ES-I3 (cell line): ENCODE results near the gene LTBR.
"Not testable (repeated sequence)": the region's sequence is repeated elsewhere in the genome, so short reads cannot be mapped to it uniquely, and the experiment has no call there.

Experiments
- H3K36me3 ChIP-seq: 2 replicates; pipeline ENCODE4 v1.6.1; 2013; ENCODE audit warnings: mild to moderate bottlenecking, low read length, control low read depth, moderate library complexity; ENCODE audit not compliant: insufficient read depth
- H3K4me1 ChIP-seq: 2 replicates; pipeline ENCODE4 v1.6.1; 2013; ENCODE audit warnings: mild to moderate bottlenecking, control low read depth, low read length; ENCODE audit not compliant: insufficient read depth
- H3K9ac ChIP-seq: 2 replicates; pipeline ENCODE4 v1.6.1; 2013; ENCODE audit warnings: low read depth, mild to moderate bottlenecking, low read length, moderate library complexity
- H3K9me3 ChIP-seq: 2 replicates; pipeline ENCODE4 v1.6.1; 2013; ENCODE audit warnings: mild to moderate bottlenecking, low read length, moderate library complexity; ENCODE audit not compliant: control insufficient read depth, insufficient read depth

LTBR gene

DNA sequence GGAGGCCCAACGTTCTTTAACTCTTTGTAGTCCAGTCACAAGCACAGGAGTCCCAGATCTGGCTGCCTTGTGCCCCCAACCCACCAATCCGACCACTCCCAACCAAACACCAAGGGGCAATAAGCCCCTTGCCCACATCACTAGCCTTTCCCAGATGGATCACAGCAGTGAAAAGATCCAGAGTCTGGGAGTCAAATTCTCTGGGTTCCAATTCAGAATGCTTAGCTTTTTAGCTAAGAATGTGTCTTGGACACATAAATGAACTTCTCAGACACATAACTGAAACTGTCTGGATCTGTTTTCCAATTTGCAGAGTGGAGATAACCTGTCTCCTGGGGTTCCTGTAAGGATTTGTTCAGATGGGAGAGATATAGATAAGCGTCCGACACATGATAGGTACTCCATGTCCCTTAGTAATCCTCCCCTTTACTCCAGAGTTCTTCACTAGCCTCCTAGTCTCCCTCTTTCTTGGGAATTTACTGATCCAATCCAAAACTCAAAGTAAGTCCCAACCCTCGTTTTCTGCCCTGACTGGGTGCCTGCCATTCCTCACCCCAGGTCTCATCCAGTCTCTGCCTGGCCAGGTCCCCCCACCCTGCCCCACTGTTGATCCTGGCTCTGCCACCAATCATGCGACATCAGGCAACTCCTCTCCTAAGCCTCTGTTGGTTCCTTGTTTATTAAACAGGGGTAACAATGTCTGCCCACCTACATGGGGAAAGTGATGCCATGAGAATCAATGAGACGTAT is 41.6 kb upstream of the LTBR start:
- Histone ChIP-seq H3K36me3 (no peaks in the 10 kb centered on the region), H3K9me3 (no peaks in the 10 kb centered on the region), H3K4me1 (peaks cover 40% of the 10 kb centered on the region), H3K9ac (peak overlapping the region; percentile 81)

- Histone ChIP-seq H3K36me3 (peaks cover under 1% of the 10 kb centered on the region; the same call in 1 of the 2 replicates), H3K9me3 (no peaks in the 10 kb centered on the region), H3K4me1 (peaks cover 28% of the 10 kb centered on the region), H3K9ac (no peak overlapping the region)
Measured at GRCh38 chr12:6343518-6343917, 40.4 kb upstream of the LTBR start.

GRCh38 chr12:6344101-6344660 is 39.8 kb upstream of the LTBR start:
- not testable (repeated sequence) for H3K9ac ChIP-seq, H3K9me3 ChIP-seq, H3K36me3 ChIP-seq
- peaks cover 21% of the 10 kb centered on the region for H3K4me1 ChIP-seq

GRCh38 chr12:6345319-6346091 is 38.5 kb upstream of the LTBR start:
- Histone ChIP-seq H3K4me1 (peaks cover 18% of the 10 kb centered on the region), H3K36me3 (peaks cover 8% of the 10 kb centered on the region), H3K9ac (no peak overlapping the region), H3K9me3 (no peaks in the 10 kb centered on the region)

DNA sequence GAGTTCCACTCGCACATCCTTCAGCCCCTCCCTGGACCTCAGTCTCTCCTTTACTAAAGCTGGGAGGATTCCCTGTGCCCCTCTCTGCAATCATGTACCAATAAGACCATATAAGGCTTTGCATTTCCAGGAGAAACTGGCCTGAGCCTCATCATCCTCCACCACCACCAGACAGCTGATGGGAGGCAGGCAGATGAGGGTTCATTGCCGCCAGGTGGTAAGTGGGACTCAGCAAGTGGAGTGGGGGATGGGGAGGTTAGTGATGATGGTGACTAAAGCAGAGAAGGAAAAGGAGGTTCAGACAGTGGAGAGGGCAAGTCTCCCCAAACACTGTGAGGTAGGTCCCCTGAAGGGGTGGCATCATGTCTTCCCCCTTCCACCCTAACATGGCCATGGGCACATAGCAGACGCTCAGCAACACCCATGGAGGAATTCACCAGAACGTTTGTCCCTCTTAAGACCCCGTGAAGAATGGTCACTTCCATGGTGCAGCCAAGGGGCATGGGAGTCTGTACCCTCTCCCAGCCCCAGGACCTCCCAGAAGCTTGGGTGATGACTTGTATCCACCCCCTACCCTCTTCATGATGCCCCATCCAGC is 37.6 kb upstream of the LTBR start:
- no peak overlapping the region for H3K9ac ChIP-seq
- H3K36me3 ChIP-seq: peaks cover 8% of the 10 kb centered on the region
- no peaks in the 10 kb centered on the region for H3K9me3 ChIP-seq
- H3K4me1 ChIP-seq: peaks cover 18% of the 10 kb centered on the region

DNA sequence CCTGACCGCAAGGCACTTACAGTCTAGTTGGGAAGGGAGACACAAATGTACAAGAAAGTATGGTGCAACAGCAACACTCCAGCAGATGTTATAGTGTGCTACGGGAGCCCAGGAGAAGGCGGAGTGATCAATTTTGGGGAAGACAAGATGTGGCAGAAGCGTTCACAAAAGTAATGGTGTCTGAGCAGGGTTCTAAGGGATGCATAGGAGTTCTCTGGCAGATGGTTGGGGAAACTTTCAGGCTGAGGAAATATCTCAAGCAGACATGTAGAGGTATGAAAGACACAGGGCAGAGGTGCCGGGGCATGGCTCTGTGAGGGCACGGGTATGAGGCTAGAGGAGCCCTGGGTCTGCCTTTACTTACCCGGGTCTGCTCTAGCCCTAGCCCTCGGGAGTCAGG is 37.0 kb upstream of the LTBR start:
- H3K9me3 ChIP-seq: no peaks in the 10 kb centered on the region
- no peak overlapping the region for H3K9ac ChIP-seq
- H3K4me1 ChIP-seq: peaks cover 18% of the 10 kb centered on the region
- peaks cover 8% of the 10 kb centered on the region for H3K36me3 ChIP-seq

- H3K36me3 ChIP-seq: peaks cover 10% of the 10 kb centered on the region
- H3K9ac ChIP-seq: no peak overlapping the region
- no peaks in the 10 kb centered on the region for H3K9me3 ChIP-seq
- peaks cover 11% of the 10 kb centered on the region for H3K4me1 ChIP-seq
Measured at GRCh38 chr12:6347367-6348338, 36.3 kb upstream of the LTBR start.

GRCh38 chr12:6351622-6352021 is 32.3 kb upstream of the LTBR start:
- H3K36me3 ChIP-seq: peaks cover 12% of the 10 kb centered on the region
- H3K4me1 ChIP-seq: no peaks in the 10 kb centered on the region
- no peak overlapping the region for H3K9ac ChIP-seq
- no peaks in the 10 kb centered on the region for H3K9me3 ChIP-seq

GRCh38 chr12:6352193-6353173 is 31.5 kb upstream of the LTBR start:
- peaks cover 12% of the 10 kb centered on the region for H3K36me3 ChIP-seq
- no peaks in the 10 kb centered on the region for H3K9me3 ChIP-seq
- H3K4me1 ChIP-seq: no peaks in the 10 kb centered on the region
- H3K9ac ChIP-seq: no peak overlapping the region

- Histone ChIP-seq H3K4me1 (no peaks in the 10 kb centered on the region), H3K9me3 (no peaks in the 10 kb centered on the region), H3K9ac (no peak overlapping the region), H3K36me3 (peaks cover 4% of the 10 kb centered on the region; the same call in 1 of the 2 replicates)
Measured at GRCh38 chr12:6354495-6355393, 29.2 kb upstream of the LTBR start.

GRCh38 chr12:6355491-6356373 is 28.2 kb upstream of the LTBR start:
- Histone ChIP-seq H3K9me3 (no peaks in the 10 kb centered on the region), H3K36me3 (peaks cover 4% of the 10 kb centered on the region; the same call in 1 of the 2 replicates), H3K9ac (no peak overlapping the region), H3K4me1 (no peaks in the 10 kb centered on the region)
